Activated T-helper 1 cell treated with Interleukin-2 at 50 U/mL for 16 hours (primary cell): Measurements from ENCODE around the gene NMRK1.

Experiments
- DNase-seq: peaks from one replicate; pipeline ENCODE4 v3.0.0-alpha.2; 2020; ENCODE audit warnings: low read depth

Gene NMRK1

GRCh38 chr9:75054368-75055001 is 33.5 kb downstream of the NMRK1 start:
- DNase-seq, result no peak

DNA sequence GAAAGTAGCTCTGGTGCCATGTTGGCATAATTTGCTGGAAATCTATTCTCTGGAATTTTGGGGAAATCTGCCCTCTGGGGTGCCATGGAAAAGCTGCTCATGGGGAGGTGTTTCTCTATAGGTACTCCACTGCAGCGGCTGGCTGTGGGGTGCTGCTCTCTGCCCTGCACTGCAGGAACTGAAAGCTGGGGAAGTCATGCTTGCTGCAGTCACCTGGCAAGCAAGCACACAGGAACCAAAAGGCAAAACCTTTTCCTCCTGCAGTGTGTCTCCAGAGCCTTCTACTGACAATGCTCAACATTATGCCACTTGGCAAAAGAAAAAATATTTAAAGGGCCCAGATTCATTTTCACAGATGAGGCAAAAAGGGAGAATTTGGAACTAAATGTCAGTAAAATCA is 34.1 kb downstream of the NMRK1 start:
- no peak for DNase-seq

- no peak for DNase-seq
These were observed 36.7 kb downstream of the NMRK1 start for GRCh38 chr9:75051285-75051684.

GRCh38 chr9:75047506-75047905 is 40.4 kb downstream of the NMRK1 start:
- DNase-seq, result no peak

GRCh38 chr9:75046725-75047345 is 41.1 kb downstream of the NMRK1 start:
- no peak for DNase-seq

- no peak for DNase-seq
These were observed 46.9 kb downstream of the NMRK1 start for GRCh38 chr9:75041041-75041440.

- DNase-seq, result no peak
These were observed 48.2 kb downstream of the NMRK1 start for GRCh38 chr9:75039801-75040200.

DNA sequence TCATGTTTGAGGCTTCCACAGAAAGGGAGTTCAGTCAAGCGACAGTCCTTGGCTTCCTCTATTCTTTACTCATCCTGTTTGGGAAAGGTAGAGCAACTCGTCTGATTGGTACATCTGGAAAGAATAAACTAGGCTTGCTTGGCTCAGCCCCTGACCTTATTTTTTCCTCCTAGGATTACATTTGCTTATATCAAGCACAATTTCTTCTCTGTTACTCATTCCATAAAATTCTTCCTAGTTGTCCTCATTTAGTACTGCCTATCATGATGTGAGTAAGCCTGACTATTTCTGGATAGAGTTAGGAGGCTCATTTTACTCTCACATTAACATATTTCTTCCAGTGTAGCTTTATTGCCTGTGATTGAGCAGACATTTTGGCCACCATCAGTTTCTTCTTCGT is 48.9 kb downstream of the NMRK1 start:
- DNase-seq, result no peak

DNA sequence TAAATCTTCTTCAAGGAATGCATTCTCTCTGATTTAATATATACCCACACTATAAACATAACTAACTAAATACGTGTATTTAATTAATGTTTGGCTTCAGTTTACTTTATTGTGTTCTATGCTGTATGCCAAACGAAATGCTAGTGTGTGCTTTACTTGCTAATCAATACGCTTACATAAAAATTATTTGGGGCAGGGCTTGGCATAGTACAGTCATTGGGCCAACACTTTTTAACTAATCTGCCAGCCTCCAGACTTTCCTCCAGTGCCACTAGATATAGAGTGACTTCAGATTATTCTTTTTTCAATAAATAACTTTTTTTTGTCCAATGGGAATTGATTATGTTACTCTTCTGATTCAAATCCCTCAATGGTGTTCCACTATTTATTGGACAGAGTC is 51.2 kb downstream of the NMRK1 start:
- no peak for DNase-seq

- no peak for DNase-seq
These were observed 54.0 kb downstream of the NMRK1 start for GRCh38 chr9:75033791-75034473.

DNA sequence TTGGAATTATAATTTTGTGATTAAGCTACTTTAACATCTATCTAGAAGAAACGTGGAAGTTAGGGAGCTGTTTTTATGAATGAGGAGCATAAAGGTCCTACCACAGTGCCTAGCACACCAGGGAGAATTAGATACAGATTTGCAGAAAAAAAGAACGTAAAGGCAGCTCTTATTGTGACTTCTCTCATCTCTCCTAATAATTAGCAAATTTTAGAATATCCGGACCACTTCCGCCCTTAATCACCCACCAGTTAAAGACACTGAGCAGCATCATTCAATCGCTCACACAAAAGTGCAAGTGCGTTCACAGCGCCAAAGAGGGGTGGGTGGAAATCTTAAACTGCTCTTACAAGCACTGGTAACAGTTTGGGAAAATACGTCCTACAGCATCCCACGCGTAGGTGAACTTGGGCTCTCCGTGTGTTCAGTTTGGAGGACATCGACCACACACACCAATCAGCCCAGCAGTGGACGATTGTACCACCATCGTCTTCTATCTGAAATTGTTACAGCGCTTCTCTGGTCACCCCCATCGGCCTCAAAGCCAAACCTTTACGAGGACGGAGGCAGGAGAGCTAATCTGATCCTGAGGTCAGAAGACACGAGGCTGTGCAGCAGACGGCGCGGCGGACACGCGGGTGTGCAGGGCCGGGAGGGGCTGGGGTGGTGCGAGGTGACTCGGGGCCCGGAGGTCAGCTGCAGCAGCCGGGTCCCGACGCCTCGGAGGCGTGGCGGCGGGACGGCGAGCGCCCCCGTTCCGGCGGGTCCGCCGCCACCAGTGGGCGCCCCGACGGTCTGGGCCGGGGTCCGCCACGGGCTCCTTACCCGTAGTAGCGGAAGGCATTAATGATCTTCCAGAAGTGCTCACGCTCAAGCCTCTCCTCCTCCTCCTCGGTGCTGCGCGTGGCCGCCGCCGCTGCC is 60.5 kb downstream of the NMRK1 start:
- peak; percentile 23 for DNase-seq

DNA sequence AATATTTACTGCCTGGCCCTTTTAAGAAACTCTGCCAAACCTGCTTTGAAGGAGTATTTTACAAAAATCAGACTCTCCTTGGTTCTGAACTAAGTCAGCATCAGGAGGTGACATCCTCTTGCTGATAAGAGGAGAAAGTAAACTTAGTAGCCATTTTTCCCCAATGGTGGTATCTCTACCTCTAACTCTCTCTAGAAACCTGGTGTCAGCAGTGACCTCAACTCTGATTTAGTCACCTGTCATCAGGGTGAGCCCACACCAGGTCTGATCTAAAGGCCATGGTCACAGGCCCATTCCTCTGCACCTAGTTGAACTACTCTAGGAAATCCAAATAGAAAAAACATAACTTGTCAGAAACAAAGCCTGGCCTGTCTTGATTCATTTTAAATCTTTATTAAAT is 64.1 kb downstream of the NMRK1 start:
- no peak for DNase-seq

- no peak for DNase-seq
These were observed 68.3 kb downstream of the NMRK1 start for GRCh38 chr9:75019654-75020053.

- DNase-seq, result no peak
These were observed 68.9 kb downstream of the NMRK1 start for GRCh38 chr9:75019022-75019421.

DNA sequence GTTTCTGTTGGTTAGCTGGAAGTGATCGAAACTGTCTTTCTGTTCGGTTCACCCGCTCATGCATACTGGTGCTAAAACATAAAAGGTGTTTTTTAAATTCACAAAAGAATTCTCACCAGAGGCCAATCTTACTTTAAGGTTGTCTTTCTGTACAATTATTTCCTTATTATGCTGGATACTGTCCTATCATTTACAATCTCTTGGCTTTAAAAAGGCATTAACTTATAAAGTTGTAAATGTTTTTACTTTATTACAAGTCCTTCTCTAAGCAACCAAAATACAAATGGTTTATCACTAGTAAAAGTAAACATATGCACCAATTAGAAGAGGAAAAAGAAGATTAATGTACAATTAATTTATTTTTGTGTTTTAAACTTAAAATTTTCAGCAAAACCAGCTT is 70.6 kb downstream of the NMRK1 start:
- no peak for DNase-seq

DNA sequence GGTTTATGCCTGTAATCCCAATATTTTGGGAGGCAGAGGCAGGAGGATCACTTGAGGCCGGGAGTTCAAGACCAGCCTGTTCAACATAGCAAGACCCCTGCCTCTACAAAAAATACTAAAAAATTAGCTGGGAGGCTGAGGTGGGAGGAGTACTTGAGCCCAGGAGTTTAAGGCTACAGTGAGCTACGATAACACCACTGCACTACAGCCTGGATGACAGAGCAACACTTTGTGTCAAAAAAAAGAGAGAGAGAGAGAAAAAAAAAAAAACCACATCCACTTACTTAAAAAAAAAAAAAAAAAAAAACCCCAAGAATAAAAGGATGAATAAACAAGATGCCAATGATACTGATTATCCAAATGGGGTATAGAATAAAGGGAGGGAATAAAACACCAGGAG is 74.2 kb downstream of the NMRK1 start:
- DNase-seq, result no peak
